IMR-90 (cell line): Measurements from ENCODE around the gene CNTLN. TPM values are rescaled to one million over a fixed set of nuclear protein-coding genes. Genes with fewer than 3 reads are reported as not detected.

Experiments used
- ATAC-seq: fragments of 200-7000 bp; cut with Tn5 transposase; 2 replicates; pipeline ENCODE4 v1.9.1; 2020; ENCODE audit warnings: low read depth, mild to moderate bottlenecking, moderate library complexity
- BruUV-seq: library from RNA; stranded (reverse); fragments of 400-500 nt; replicated peaks from 2 replicates; lab custom pipeline; 2021; lab: Mats Ljungman, UMichigan
- CTCF ChIA-PET: fragments of 300-600 bp; formaldehyde crosslinking; extraction: SDS; loops from one replicate; lab custom pipeline; 2021; ENCODE audit warnings: antibody characterized with exemption; lab: Yijun Ruan, JAX
- POLR2A ChIA-PET: fragments of 300-600 bp; sonication (Branson Sonifier 250); formaldehyde crosslinking; loops from one replicate; lab custom pipeline; 2022; ENCODE audit warnings: antibody characterized with exemption; ENCODE audit not compliant: unreplicated experiment; lab: Charles Lee
- DNase-seq: peaks from one replicate; pipeline ENCODE4 v3.0.0; 2013
- H2AFZ ChIP-seq: replicated peaks from 2 replicates; pipeline ENCODE3; 2013; ENCODE audit warnings: low read length, mild to moderate bottlenecking; ENCODE audit not compliant: poor library complexity
- H2AK5ac ChIP-seq: 2 replicates; pipeline ENCODE4 v1.6.1; 2013; ENCODE audit warnings: low read depth, low read length, inconsistent platforms
- H2AK9ac ChIP-seq: replicated peaks from 2 replicates; pipeline ENCODE3; 2013; ENCODE audit warnings: mild to moderate bottlenecking, low read depth, low read length, moderate library complexity; ENCODE audit not compliant: poor library complexity
- H2BK120ac ChIP-seq: 2 replicates; pipeline ENCODE4 v1.6.1; 2013; ENCODE audit warnings: low read depth, low read length, inconsistent platforms
- H2BK15ac ChIP-seq: 3 replicates; pipeline ENCODE4 v1.6.1; 2013; ENCODE audit warnings: low read depth, low read length, inconsistent platforms
- H2BK20ac ChIP-seq: 2 replicates; pipeline ENCODE4 v1.6.1; 2013; ENCODE audit warnings: low read depth, mild to moderate bottlenecking, inconsistent platforms, low read length, moderate library complexity
- H2BK5ac ChIP-seq: 2 replicates; pipeline ENCODE4 v1.6.1; 2013; ENCODE audit warnings: mild to moderate bottlenecking, low read depth, low read length, inconsistent platforms; ENCODE audit not compliant: poor library complexity, severe bottlenecking
- H3K14ac ChIP-seq: replicated peaks from 2 replicates; pipeline ENCODE4 v1.6.1; 2013; ENCODE audit warnings: low read depth, low read length, inconsistent platforms
- H3K18ac ChIP-seq: 2 replicates; pipeline ENCODE4 v1.6.1; 2013; ENCODE audit warnings: low read depth, low read length, control low read depth
- H3K23ac ChIP-seq: 2 replicates; pipeline ENCODE4 v1.6.1; 2013; ENCODE audit warnings: low read depth, low read length, inconsistent platforms
- H3K27ac ChIP-seq: 2 replicates; pipeline ENCODE4 v1.5.1; 2013; ENCODE audit warnings: mild to moderate bottlenecking, control low read depth, low read length; ENCODE audit not compliant: insufficient read depth
- H3K27me3 ChIP-seq: 2 replicates; pipeline ENCODE4 v1.6.1; 2013; ENCODE audit warnings: low read length; ENCODE audit not compliant: control insufficient read depth, insufficient read depth
- H3K36me3 ChIP-seq: 2 replicates; pipeline ENCODE4 v1.6.1; 2013; ENCODE audit warnings: low read length, mixed read lengths; ENCODE audit not compliant: control insufficient read depth, insufficient read depth
- H3K4ac ChIP-seq: 2 replicates; pipeline ENCODE4 v1.6.1; 2013; ENCODE audit warnings: low read depth, low read length, inconsistent platforms
- H3K4me1 ChIP-seq: 2 replicates; pipeline ENCODE4 v1.6.1; 2013; ENCODE audit warnings: low read length, mixed read lengths; ENCODE audit not compliant: control insufficient read depth, insufficient read depth
- H3K4me2 ChIP-seq: 2 replicates; pipeline ENCODE4 v1.6.1; 2013; ENCODE audit warnings: low read depth, mild to moderate bottlenecking, control low read depth, low read length, moderate library complexity
- H3K4me3 ChIP-seq: 2 replicates; pipeline ENCODE4 v1.5.1; 2013; ENCODE audit warnings: low read depth, mild to moderate bottlenecking, control low read depth, low read length, moderate library complexity; ENCODE audit not compliant: insufficient read depth
- H3K56ac ChIP-seq: 2 replicates; pipeline ENCODE4 v1.6.1; 2013; ENCODE audit warnings: low read length, inconsistent platforms; ENCODE audit not compliant: insufficient read depth; ENCODE audit errors: extremely low read depth
- H3K79me1 ChIP-seq, 2 experiments: 2 replicates each; pipeline ENCODE4 v1.6.1; 2013; ENCODE audit warnings: low read length in 2 of 2, inconsistent platforms in 1 of 2, low read depth in 1 of 2
- H3K9ac ChIP-seq: 2 replicates; pipeline ENCODE4 v1.6.1; 2013; ENCODE audit warnings: low read depth, low read length, control low read depth
- H3K9me1 ChIP-seq: 2 replicates; pipeline ENCODE4 v1.6.1; 2013; ENCODE audit warnings: low read length, inconsistent platforms; ENCODE audit not compliant: insufficient read depth
- H3K9me3 ChIP-seq: 2 replicates; pipeline ENCODE4 v1.6.1; 2013; ENCODE audit warnings: low read length; ENCODE audit not compliant: control insufficient read depth, insufficient read depth
- H4K20me1 ChIP-seq: 2 replicates; pipeline ENCODE4 v1.6.1; 2013; ENCODE audit warnings: low read length, inconsistent platforms; ENCODE audit not compliant: insufficient read depth
- H4K5ac ChIP-seq: 2 replicates; pipeline ENCODE4 v1.6.1; 2013; ENCODE audit warnings: mild to moderate bottlenecking, low read depth, low read length, control low read depth
- H4K8ac ChIP-seq, 2 experiments: 2 replicates each; pipeline ENCODE4 v1.6.1; 2013; ENCODE audit warnings: low read depth in 2 of 2, low read length in 2 of 2, control low read depth in 1 of 2, inconsistent platforms in 1 of 2
- H4K91ac ChIP-seq: 2 replicates; pipeline ENCODE4 v1.6.1; 2013; ENCODE audit warnings: low read depth, low read length, inconsistent platforms; ENCODE audit not compliant: insufficient read depth
- FOS ChIP-seq: fragments of 150-350 bp; IDR thresholded peaks from 2 replicates; pipeline ENCODE4 v1.6.1; 2016; ENCODE audit warnings: low read depth, low read length
- RFX5 ChIP-seq: IDR thresholded peaks from 2 replicates; pipeline ENCODE4 v1.8.0; 2012; ENCODE audit warnings: low read depth, mild to moderate bottlenecking, low read length, moderate library complexity
- USF2 ChIP-seq: fragments of 150-350 bp; IDR thresholded peaks from 2 replicates; pipeline ENCODE4 v1.6.1; 2017; ENCODE audit warnings: mild to moderate bottlenecking, antibody characterized with exemption, low read length, low read depth
- WGBS, 2 experiments: methylation state at CpG; one replicate each; pipeline versions ENCODE4 v1.1.5 to v1.1.7; 2013; ENCODE audit warnings: missing lambda C conversion rate in 2 of 2; ENCODE audit not compliant: insufficient read length in 1 of 2; ENCODE audit errors: extremely low coverage in 2 of 2; 5-methylcytosine and 5-hydroxymethylcytosine counted together
- dilution Hi-C: fragments of 300-500 bp; cut with HindIII; formaldehyde crosslinking; loops from one replicate; pipeline ENCODE4 v1.14.3; 2018; ENCODE audit warnings: low sequenced_read_pairs; ENCODE audit not compliant: unreplicated experiment
- in situ Hi-C: fragments of 300-500 bp; cut with MboI; formaldehyde crosslinking; loops from 3 replicates; pipeline ENCODE4 v1.14.3; 2019; ENCODE audit warnings: low sequenced_read_pairs, inconsistent platforms, mixed read lengths
- intact Hi-C: fragments of 100-400 bp; cut with micrococcal nuclease; formaldehyde crosslinking; loops from 2 replicates; pipeline ENCODE4 v1.10.0; 2022
- polyA plus RNA-seq, 3 experiments: library from polyadenylated mRNA; depleted of rRNA; stranded (reverse); fragments of >200 nt; gene quantifications; 2 replicates each; pipeline ENCODE4 v1.2.3, GENCODE V29; 2012; ENCODE audit warnings: low replicate concordance in 1 of 3
- total RNA-seq: library from RNA; depleted of rRNA; stranded (reverse); fragments of >200 nt; gene quantifications from 2 replicates; pipeline ENCODE4 v1.2.3, GENCODE V29; 2012

CNTLN gene
- total and polyA plus RNA-seq, 2 of the 4 experiments (the other 2 are of a cell fraction): 3.8 to 5.9 TPM

GRCh38 chr9:17204611-17205152, 69.8 kb downstream of the CNTLN start:
- no peaks in the 10 kb centered on the region for H3K9me1 ChIP-seq
- dilution Hi-C loops (no loop called here), intact Hi-C loops (no loop called here), in situ Hi-C loops (no loop called here)
- H2AK9ac ChIP-seq: no peak overlapping the region
- no peak overlapping the region for H3K14ac ChIP-seq
- H3K56ac ChIP-seq: no peak overlapping the region
- H2BK15ac ChIP-seq: no peak overlapping the region
- no peak overlapping the region for H2BK20ac ChIP-seq
- H4K20me1 ChIP-seq: no peaks in the 10 kb centered on the region; the same call in 1 of the 2 replicates
- ATAC-seq (no peak), DNase-seq (no peak)
- CTCF ChIA-PET: no interaction called here
- BruUV-seq: no TSS peak
- no peak overlapping the region for H3K4ac ChIP-seq
- no peak overlapping the region for H4K5ac ChIP-seq
- no peak overlapping the region for H3K4me2 ChIP-seq
- no peaks in the 10 kb centered on the region for H3K4me1 ChIP-seq
- no peak overlapping the region for H2AK5ac ChIP-seq
- no peak overlapping the region for H3K18ac ChIP-seq
- H3K9ac ChIP-seq: no peak overlapping the region
- H3K79me1 ChIP-seq: peaks cover 10 to 36% of the 10 kb centered on the region in 2 experiments
- no peak overlapping the region for H4K8ac ChIP-seq
- POLR2A ChIA-PET: no interaction called here
- TF ChIP-seq FOS (no peak), USF2 (no peak), RFX5 (no peak)
- no peak overlapping the region for H3K4me3 ChIP-seq
- H4K91ac ChIP-seq: no peak overlapping the region
- H3K36me3 ChIP-seq: no peaks in the 10 kb centered on the region
- no peak overlapping the region for H3K27ac ChIP-seq
- H2AFZ ChIP-seq: no peak overlapping the region
- no peaks in the 10 kb centered on the region for H3K27me3 ChIP-seq
- no peak overlapping the region for H2BK120ac ChIP-seq
- no peaks in the 10 kb centered on the region for H3K9me3 ChIP-seq
- H3K23ac ChIP-seq: no peak overlapping the region
- no peak overlapping the region for H2BK5ac ChIP-seq
- 100% methylated on average over 1 of the region's 8 CpGs; no CpG with 5 or more reads in 1 of the 2 experiments for WGBS, 2 experiments
